Hematopoietic multipotent progenitor cell treated with erythropoietin and hydrocortisone succinate and interleukin-3 and kit ligand, for 15 days (in vitro differentiated cells): ENCODE data around the gene KRTAP20-4.

Experiments
- DNase-seq: peaks from one replicate; pipeline ENCODE4 v3.0.0-alpha.2; 2015; ENCODE audit warnings: low spot score

The KRTAP20-4 gene

GRCh38 chr21:30620522-30620921, at the start of gene KRTAP20-4:
TSS of gene KRTAP20-4 (plus strand) at chr21:30620627.
- no peak for DNase-seq

- DNase-seq: no peak
Observed at GRCh38 chr21:30577766-30578165, 42.7 kb upstream of the KRTAP20-4 start.

GRCh38 chr21:30579346-30579745, 41.1 kb upstream of the KRTAP20-4 start:
- no peak for DNase-seq

GRCh38 chr21:30580132-30580531, 40.3 kb upstream of the KRTAP20-4 start:
- DNase-seq: no peak

- no peak for DNase-seq
Observed at GRCh38 chr21:30582870-30583269, 37.6 kb upstream of the KRTAP20-4 start.

- no peak for DNase-seq
Observed at GRCh38 chr21:30590297-30590696, 30.1 kb upstream of the KRTAP20-4 start, which contains the start of gene KRTAP22-2. TSS of gene KRTAP22-2 (minus strand) at chr21:30590397.

GRCh38 chr21:30592140-30592539, 28.3 kb upstream of the KRTAP20-4 start, which contains the start of gene KRTAP6-3:
TSS of gene KRTAP6-3 (plus strand) at chr21:30592440. CDS start at chr21:30592446, 6 bp downstream.
- no peak for DNase-seq

GRCh38 chr21:30598802-30599201, 21.6 kb upstream of the KRTAP20-4 start, which contains the start of gene KRTAP6-2:
TSS of gene KRTAP6-2 (minus strand) at chr21:30598902. CDS start at chr21:30598874, 28 bp downstream.
- DNase-seq: no peak

GRCh38 chr21:30600787-30601186, 19.6 kb upstream of the KRTAP20-4 start, which contains the start of gene KRTAP22-1:
TSS of gene KRTAP22-1 (plus strand) at chr21:30601087.
- no peak for DNase-seq

- DNase-seq: no peak
Observed at GRCh38 chr21:30605968-30606367, 14.5 kb upstream of the KRTAP20-4 start.

- no peak for DNase-seq
Observed at GRCh38 chr21:30612132-30612531, 8.3 kb upstream of the KRTAP20-4 start.

- no peak for DNase-seq
Observed at GRCh38 chr21:30613836-30614235, 6.6 kb upstream of the KRTAP20-4 start, which contains the start of gene KRTAP6-1. TSS of gene KRTAP6-1 (minus strand) at chr21:30613930. CDS start at chr21:30613904, 26 bp downstream.

- no peak for DNase-seq
Observed at GRCh38 chr21:30615199-30615598, 5.2 kb upstream of the KRTAP20-4 start.

GRCh38 chr21:30616125-30616524, 4.3 kb upstream of the KRTAP20-4 start, which contains the start of gene KRTAP20-1:
TSS of gene KRTAP20-1 (plus strand) at chr21:30616425. CDS start at chr21:30616455, 30 bp downstream.
- DNase-seq: no peak

GRCh38 chr21:30620080-30620479, 347 bp upstream of the KRTAP20-4 start:
- no peak for DNase-seq

- no peak for DNase-seq
Observed at GRCh38 chr21:30623362-30623761, 2.9 kb downstream of the KRTAP20-4 start.

- DNase-seq: no peak
Observed at GRCh38 chr21:30625449-30626165, 5.2 kb downstream of the KRTAP20-4 start.

- DNase-seq: no peak
Observed at GRCh38 chr21:30628109-30628508, 7.7 kb downstream of the KRTAP20-4 start.

GRCh38 chr21:30629200-30629599, 8.8 kb downstream of the KRTAP20-4 start:
- DNase-seq: no peak

- DNase-seq: no peak
Observed at GRCh38 chr21:30634906-30635305, 14.5 kb downstream of the KRTAP20-4 start, which contains the start of gene KRTAP20-2. TSS of gene KRTAP20-2 (plus strand) at chr21:30635206. CDS start at chr21:30635264, 58 bp downstream.

GRCh38 chr21:30638686-30639085, 18.3 kb downstream of the KRTAP20-4 start:
- DNase-seq: no peak

GRCh38 chr21:30642564-30642963, 22.1 kb downstream of the KRTAP20-4 start, which contains the start of gene KRTAP20-3:
TSS of gene KRTAP20-3 (plus strand) at chr21:30642864.
- no peak for DNase-seq

GRCh38 chr21:30646904-30647414, 26.5 kb downstream of the KRTAP20-4 start:
- DNase-seq: no peak
